NCI-H2227 (cell line): ENCODE results near the gene HEPACAM2.

ENCODE experiments used
- DNase-seq: peaks from one replicate; lab custom pipeline; 2025; ENCODE audit not compliant: unreplicated experiment; lab: John Stamatoyannopoulos, UW

Gene HEPACAM2

DNA sequence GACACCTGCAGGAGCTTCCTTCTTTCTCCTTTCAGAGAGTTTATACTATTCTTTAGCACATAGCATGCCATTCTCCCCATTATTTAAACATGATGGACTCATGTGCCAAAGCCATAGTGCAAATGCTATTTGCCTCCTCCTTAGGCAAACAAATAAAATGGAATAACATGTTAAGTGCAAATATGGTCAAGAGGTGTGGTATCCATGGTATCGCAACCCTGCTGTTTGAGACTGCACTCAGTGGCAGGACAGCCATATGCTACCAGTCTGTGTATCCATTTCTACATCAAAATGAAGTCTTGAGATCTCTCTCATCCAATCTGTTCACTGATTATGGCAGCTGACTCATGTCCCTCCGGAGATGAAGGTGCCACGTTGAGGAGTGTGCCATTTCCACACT, 22.8 kb downstream of the HEPACAM2 start:
- no peak for DNase-seq

DNA sequence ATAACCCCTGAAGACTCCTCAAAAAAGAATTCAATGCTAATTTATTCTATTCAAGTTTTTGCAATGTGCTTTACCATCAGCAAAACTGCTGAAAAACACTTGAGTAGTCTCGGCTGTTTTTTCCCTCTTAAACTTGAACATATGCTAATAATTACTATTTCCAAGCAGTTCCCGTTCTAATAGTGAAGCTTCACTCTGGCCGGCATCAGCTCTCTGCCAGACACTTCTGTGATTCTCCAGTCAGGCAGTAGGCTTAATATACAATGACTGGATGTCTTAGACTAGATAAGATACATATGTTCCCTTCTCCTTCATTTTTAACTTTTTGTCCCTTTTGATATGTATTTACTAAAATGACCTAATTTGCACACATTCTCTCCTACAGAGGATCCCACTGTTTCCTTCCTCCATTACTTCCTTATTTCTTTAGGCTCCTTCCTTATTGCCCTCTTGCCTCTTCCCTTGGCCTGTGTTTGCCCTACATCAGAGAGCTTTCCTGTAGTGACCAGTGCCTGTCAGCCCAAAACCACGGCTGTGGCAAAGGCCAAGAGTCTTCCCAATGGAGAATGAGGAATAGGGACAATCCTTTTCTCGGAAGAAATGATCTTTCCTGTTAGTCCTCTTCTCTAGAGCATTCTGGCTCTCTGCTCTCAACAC, 23.5 kb downstream of the HEPACAM2 start:
- no peak for DNase-seq

DNA sequence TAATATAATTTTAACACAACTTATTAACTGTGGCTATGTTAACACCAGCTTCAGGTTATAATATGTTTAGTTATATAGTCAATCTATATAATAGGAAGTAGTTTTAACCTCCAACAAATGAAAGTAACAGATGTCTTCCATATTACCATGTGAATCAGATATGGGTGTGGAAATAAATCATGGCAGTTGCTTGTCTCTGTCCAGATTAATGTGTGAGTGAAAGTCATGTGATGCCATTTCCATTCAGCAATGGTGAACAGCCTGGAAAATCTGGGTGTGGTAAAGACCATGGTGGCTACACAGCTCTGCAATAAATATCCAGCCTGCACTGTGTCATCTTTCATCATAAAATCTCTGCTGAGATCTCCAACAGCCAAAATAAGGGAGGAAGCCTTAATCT, 27.8 kb downstream of the HEPACAM2 start:
- DNase-seq, result peak; percentile 5

DNA sequence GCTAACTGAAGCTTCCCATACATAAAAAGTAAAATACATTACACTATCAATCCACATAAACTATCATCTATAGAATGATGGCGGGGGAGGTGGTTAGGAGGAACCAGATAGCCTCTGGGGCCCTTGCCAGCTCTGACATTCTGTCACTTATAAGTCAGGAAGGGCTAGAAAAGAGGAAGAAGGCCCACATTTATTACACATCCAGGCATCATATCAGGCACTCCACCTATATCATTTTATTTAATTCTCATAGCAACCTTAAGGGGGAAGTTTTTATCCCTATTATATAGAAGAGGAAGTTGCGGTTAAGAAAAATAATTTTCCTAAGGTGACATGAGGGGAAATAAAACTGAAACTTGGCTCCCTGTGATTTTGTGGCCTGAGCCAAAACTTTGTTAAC, 29.9 kb downstream of the HEPACAM2 start:
- DNase-seq, result no peak

DNA sequence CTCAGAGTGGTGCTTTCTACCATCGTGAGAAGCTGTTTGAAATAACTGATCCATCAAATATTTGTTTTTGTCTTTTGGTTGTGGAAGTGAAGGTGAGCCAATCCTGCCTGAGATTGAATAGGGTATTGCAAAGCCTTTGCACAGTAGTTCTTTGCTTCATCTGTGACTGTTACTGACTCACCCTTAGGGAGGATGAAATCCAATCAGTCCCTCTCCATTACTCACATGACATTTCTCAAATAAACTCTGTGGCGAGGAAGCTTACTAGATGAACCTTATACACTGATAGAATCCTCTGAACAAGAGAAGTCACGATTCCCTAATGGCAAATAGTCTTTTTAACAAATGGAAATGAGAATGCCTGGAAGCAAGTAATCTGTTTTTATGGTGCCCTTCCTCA, 31.9 kb downstream of the HEPACAM2 start:
- no peak for DNase-seq

DNA sequence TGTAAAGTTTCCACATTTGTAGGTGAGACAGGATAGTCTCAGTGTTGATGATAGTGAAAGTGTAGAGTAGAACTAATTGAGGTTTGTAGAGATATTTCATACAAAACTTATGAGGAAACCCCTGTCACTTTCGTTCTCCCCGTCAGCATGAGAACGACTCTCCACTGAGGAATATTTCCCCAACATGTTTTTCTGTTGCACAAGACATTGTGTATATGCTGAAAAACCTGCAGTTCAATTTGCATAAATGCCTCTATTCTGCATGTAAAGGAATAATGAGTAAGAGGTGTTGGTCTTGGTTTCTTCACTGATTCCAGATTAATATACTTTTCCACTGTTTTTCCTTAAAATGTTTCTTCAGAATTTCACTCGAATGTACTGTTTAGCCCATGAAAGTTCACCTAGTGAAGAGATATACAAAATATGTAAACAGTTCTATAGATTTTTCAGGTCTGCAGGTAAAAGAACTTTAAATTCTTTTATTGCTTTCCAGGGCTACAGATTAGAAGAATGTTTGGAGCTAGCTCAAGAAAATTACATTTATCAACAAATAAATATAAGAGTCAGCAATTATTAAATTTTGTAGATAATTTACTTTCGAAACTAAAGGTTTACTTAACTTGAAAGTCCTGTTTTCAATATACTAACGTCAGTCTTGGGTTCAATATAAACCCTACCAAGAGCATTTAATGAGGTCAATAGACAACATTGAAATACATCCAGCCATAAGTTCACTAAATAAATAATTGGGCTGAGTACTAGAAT, 37.2 kb downstream of the HEPACAM2 start:
- DNase-seq, result no peak

DNA sequence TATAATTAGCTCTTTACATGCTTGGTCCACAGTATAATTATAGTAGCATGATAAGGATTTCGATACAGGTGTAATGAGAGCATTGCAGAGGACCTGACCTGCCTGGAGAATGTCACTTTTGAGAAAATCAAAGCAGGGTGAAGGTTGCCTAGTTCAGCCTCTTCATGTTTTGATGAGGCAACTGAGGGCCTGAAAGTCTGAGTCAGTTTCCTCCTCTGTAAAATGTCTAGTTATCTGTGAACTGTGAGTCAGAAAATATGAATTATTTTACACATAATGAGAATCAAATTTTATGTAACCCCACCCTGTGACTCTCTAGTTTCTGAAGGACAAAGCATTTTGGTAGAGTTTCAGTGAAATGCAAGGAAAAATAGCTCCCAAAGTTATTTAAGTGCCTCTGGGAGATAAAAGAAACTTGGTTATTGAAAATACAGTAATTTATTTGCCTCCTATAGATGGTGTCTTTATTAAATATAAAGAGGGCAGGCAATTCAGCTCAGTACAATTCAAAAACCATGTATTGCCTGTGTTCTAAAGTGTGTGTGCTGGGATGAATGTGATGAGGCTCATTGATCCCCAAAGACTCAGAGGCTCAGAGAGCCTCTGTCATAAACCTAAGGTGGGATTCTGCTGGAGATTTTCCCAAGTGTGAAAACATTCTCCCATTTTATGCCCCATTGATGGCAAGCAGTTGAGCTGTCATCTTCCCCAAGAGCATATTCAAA, 40.8 kb downstream of the HEPACAM2 start:
- no peak for DNase-seq

DNA sequence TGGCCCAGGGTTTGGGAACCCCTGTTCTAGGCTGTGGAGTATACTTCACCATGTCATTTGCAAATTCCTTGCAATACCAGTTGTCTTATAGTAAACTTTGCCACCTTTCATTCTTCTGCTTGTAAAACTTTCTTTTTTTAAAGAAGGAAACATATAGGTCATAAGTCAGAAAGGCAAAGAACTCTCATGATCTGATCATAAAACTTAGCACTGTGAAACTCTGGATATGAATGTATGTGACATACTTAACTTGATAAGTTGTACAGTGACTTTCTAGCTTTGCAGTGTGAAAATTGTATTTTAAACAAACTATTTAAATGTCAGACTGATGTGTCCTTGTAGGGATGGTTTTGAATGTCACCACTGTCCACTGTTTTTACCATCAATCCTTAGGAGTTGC, 47.1 kb downstream of the HEPACAM2 start:
- no peak for DNase-seq

DNA sequence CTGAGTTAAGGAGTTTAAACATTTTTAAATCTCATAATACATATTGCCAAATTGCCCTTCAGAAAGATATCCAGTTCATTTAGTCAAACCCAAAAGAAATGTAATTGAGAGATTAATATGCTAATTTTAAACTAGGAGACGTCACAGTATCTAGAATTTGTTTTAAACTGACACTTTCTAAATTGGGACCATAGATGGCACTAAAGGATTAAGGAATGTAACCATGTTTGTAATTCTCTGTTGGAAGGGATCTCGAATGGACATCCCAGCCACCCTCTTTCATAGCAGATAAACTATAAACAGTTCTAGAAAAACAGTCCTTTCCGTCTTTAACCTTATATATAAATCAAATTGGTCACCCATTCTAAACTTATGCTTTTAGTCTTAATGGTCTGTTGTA, 48.1 kb downstream of the HEPACAM2 start:
- peak; percentile 28 for DNase-seq

DNA sequence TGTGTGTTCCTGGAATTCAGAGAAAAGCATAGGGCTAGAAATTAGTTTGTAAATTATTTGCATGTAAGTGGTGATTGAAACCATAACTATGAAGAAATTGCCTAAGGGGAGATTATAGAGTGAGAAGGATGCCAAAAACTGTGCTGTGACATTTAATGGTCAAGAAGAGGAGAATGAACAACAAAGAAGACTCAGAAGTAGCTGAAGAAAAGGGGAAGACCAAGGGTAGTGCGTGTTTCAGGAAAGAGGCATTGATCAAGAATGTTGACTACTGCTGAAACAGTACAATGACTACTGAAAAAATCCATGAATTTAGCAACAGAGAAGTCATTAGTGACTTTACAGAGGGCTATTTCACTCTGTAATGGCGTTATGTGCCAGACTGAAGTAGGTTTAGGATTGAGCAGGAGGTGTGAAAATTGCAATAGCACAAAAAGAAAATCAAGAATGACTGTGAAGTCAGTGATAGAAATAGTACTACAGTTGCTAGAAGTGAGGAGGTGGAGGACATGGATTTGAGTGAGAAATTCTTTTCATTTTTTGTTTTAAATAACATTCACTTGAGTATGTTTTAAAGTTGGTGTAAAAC, 49.2 kb downstream of the HEPACAM2 start:
- DNase-seq, result no peak

DNA sequence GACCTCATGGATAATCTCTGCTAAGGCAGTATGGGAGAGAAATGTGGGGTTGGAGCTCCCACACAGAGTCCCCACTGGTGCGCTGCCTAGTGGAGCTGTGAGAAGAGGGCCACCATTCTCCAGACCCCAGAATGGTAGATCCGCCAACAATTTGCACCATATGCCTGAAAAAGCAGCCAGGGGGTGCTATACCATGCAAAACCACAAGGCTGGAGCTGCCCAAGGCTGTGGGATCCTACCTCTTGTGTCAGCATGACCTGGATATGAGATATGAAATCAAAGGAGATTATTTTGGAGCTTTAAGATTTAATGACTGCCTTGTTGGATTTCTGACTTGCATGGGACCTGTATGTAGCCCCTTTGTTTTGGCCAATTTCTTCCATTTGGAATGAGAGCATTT, 51.0 kb downstream of the HEPACAM2 start:
- DNase-seq, result no peak

DNA sequence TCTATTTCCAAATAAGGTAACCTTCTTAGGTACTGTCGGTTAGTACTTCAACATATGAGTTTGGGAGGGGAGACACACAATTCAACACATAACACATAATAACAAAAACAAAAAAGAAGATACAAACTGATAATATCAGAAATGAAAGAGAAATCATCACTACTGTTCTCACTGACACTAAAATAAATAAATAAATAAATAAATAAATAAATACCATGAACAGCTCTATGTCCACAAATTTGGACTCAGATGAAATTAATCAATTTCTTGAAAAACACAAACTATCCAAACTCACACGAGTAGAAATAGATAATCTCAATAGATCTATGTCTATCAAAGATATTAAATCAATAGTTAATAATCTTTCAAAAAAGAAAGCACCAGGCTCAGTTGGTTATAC, 53.6 kb downstream of the HEPACAM2 start:
- no peak for DNase-seq

DNA sequence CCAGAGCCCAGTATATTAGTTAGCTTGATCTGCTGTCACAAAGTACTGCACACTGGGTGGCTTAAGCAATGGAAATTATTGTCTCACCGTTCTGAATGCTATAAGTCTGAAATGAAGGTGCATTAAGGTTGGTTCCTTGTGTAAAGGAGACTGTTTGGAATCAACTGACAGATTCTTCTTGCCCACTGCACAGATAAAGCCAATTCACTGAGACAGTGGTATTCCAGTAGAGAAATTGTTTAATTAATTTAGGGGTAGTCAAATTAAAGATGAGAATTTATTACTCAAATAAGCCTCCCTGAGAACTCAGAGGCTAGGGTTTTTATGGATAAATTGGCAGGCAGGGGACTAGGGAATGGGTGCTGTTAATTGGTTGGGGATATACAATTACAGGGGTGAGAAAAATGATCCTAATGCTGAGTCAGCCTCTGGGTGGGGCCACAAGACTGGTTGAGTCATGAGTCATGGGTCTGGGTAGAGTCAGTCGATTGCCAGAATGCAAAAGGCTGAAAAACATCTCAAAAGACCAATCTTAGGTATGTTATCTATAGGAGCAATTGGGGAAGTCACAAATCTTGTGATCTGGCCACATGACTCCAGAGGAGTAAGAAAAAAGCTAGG, 54.6 kb downstream of the HEPACAM2 start:
- DNase-seq, result no peak

DNA sequence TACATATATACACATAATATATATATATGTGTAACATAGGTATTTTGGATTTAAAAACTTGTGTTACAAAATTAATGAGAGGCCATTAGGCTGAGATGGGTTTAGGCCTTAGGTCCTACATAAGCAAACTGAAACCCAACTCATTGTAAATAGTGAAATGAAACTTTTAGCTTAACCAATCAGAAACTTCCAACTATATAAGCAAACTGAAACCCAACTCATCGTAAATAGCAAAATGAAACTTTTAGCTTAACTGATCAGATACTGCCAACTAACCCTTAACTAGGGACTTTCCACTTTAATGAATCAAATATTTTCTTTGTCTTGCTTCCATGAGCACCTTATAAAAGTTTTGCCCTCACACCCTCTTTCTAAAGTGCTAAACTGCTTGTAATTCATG, 60.8 kb downstream of the HEPACAM2 start:
- DNase-seq, result no peak

DNA sequence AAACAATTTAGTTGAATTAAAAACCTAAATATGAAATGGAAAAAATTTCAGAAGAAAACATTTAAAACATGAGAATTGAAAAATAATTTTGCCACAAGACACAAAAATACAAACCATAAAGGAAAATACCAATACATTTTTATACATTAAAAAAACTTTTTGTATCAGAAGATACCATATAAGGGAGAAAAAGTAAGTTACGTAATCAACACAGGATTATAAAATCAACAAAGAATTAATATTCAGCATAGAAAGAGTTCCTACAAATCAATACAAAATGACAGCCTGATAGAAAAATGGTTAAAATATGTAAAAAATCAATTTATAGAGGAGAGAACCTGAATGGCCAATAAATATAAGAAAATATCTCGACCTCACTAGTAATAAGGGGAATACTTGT, 61.5 kb downstream of the HEPACAM2 start:
- DNase-seq, result no peak

DNA sequence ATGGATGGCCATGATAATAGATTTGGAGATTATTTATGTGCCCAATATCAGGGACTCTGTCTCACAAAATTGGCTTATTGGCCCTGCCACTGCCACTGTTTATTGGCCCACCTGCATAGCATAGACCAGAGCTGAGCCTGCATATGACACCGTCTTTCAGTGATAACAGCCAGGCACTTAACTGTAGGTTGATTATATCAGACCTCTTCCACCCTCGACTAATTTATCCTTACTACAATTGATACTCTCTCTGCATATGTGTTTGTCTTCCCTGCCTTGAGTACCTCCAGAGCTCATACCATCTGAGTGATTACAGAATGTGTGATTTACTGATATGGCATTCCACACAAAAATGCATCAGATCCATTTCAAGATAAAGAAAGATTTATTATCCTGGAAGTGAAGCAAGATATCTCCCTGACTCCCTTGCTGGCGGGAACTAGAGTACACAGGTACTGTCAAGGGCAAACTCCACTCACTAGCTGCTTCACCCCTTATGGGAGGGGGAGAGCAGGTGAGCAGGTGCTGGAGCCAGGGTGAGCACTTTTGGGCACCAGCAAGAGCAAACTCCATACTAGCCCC, 65.0 kb downstream of the HEPACAM2 start:
- no peak for DNase-seq

DNA sequence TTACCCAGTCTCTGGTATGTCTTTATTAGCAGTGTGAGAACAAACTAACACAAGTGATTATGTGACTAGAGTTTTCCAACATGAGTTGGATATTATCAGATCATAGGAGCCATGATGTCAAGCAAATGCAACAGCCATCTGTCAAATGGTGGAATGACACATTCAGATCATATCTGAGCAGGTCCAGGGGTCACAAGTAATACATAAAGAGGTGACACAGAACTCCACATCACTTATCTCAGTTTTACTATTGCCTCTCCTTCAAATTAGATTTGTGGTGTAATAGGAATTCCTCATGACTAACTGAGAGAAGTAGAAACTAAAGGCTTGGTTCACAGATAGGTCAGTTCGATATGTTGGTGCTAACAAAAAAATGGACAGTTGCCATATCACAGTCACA, 65.9 kb downstream of the HEPACAM2 start:
- DNase-seq, result no peak

DNA sequence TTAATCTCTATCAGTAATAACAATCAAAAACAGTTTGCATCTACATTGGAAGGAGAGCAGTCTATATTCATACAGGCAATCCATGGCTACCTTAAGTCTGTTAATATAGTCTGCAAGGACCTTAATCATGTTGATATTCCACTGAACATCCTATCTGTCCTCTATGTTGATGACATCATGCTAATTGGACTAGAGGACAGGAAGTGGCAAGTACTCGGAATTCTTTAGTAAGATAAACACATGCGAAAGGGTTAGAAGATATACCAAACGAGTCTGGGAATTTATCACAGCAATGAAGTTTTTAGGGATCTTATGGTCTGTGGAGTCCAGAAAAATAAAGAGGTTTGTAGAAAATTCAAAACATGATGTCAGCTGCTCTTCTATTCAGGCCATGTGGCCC, 66.8 kb downstream of the HEPACAM2 start:
- no peak for DNase-seq

DNA sequence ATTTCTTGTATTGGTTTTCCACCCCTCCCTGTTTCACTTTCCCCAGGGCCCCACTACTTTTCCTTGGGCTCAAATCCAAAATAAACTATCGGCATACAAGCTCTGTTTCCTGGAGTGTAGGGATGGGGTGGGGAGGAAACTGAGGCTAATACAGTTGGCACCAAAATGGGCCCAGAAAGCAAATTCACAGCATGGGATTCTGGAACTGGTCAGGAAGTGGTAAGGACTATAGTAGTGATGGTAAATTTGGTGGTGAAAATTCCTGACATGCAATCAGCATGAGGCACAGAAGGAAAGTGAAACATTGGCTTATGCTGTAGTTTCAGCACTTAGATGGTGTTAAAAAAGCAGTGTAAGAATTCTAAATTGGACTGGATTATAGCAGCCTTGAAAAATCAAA, 69.4 kb downstream of the HEPACAM2 start:
- no peak for DNase-seq

DNA sequence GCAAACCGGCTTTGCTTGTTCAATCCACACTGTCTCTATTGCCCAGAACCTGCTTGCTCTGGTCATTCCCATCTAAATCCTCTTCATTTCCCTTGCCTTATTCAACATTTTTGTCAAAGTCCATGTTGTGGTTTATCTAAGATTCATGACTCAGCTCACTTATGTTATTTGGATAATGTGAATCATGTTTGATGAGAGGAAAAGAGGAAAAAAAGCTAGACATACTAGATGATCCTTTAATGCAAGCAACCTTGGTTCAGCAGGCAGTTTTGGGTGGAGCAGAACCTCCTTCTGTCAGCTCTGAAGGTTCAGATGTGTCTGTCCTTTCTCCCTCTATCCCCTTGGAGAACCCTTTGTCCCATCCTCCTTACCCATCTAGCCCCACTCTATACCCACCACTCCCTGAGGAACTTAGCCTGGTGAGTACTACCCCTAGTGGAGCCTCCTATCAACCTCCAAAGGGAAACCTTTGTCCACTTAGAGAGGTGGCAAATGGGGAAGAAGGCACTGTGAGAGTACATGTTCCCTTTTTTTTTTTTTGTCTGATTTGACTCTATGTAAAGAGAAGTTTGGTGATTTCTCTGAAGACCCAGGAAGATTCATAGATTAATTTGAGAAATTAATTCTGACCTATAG, 76.0 kb downstream of the HEPACAM2 start:
- no peak for DNase-seq

DNA sequence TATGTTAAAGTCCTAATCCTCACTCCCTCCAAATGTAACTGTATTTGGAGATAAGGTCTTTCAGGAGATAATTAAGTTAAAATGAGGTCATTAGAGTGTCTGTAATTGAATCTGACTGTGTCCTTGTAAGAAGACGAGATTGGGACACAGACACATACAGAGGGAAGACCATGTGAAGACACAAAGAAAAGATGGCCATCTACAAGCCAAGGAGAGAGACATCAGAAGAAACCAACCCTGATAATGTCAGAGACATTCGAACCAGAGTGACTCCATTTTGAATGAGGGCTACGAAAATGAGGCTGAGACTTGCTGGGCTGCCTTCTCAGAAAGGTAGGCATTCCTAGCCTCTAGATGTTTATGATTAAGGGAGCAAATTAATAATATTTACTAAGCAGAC, 77.5 kb downstream of the HEPACAM2 start:
- no peak for DNase-seq
